ENCODE data around the gene ADAM12. TPM values are rescaled to one million over a fixed set of nuclear protein-coding genes. Genes with fewer than 3 reads are reported as not detected.

The ADAM12 gene
- total RNA-seq, 1 donor from 2014 or later, result 8.0 TPM

DNA sequence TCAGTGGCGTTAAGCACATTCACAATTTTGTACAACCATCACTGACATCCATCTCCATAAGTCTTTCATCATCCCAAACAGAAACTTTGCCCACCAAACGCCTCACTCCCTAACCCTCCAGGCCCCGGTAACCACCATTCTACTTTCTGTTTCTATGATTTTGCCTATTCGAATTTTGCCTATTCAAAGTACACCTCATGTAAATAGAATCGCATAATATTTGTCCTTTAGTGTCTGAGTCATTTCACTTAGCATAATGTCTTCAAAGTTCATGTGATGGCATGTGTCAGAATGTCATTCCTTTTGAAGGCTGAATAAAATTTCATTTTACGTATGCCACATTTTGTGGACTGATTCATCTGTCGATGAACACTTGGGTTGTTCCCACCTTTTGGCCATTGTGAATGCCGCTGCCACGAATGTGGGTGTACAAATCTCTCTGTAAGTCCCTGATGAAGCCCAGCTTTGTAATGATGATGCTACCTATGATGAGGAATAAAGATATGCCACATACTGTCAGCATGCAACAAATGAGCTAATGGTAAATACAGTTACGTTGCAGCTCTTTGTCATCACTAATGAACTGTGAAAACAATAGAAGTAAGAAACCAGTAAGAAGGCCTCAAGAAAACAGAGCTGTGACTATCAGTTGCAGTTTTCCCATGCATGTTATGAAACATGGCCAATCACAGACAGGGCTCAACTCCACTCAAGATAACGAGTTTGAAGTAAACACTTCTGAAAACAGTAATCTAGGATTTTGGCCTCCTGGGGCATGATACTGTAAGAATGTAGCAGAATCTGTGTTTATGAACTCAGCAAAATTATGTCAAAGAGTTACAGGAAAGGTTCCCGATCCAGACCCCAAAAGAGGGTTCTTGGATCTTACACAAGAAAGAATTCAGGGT, 120.0 kb downstream of the ADAM12 start:
- Histone ChIP-seq H3F3A (ENCODE audit: low read depth) (no peaks in the 10 kb centered on the region), H3K27ac (no peak overlapping the region), H3K9me3 (ENCODE audit: low read depth) (no peaks in the 10 kb centered on the region), H3K4me3 (no peak overlapping the region), H3K4me1 (no peaks in the 10 kb centered on the region), H4K20me1 (ENCODE audit: low read depth) (no peaks in the 10 kb centered on the region), H3K27me3 (no peaks in the 10 kb centered on the region), H3K9ac (no peak overlapping the region), H3K79me2 (ENCODE audit: low read depth) (no peaks in the 10 kb centered on the region), H3K36me3 (no peaks in the 10 kb centered on the region), H2AFZ (replicated peaks) (no peak overlapping the region), H3K4me2 (no peak overlapping the region)
- no peak overlapping the region for H3K4me3 Mint-ChIP-seq
- no peak overlapping the region for H3K27ac Mint-ChIP-seq
- H3K36me3 Mint-ChIP-seq, result peaks cover 4% of the 10 kb centered on the region
- H3K4me1 Mint-ChIP-seq, result no peaks in the 10 kb centered on the region
- no peak for DNase-seq (ENCODE audit: low spot score)
- TF ChIP-seq EZH2phosphoT487 (IDR thresholded peaks at IDR 0.05), result no peak
- H3K9me3 Mint-ChIP-seq, result peaks cover 24% of the 10 kb centered on the region
- peaks cover 8% of the 10 kb centered on the region for H3K27me3 Mint-ChIP-seq (ENCODE audit: insufficient read depth, low read depth)

DNA sequence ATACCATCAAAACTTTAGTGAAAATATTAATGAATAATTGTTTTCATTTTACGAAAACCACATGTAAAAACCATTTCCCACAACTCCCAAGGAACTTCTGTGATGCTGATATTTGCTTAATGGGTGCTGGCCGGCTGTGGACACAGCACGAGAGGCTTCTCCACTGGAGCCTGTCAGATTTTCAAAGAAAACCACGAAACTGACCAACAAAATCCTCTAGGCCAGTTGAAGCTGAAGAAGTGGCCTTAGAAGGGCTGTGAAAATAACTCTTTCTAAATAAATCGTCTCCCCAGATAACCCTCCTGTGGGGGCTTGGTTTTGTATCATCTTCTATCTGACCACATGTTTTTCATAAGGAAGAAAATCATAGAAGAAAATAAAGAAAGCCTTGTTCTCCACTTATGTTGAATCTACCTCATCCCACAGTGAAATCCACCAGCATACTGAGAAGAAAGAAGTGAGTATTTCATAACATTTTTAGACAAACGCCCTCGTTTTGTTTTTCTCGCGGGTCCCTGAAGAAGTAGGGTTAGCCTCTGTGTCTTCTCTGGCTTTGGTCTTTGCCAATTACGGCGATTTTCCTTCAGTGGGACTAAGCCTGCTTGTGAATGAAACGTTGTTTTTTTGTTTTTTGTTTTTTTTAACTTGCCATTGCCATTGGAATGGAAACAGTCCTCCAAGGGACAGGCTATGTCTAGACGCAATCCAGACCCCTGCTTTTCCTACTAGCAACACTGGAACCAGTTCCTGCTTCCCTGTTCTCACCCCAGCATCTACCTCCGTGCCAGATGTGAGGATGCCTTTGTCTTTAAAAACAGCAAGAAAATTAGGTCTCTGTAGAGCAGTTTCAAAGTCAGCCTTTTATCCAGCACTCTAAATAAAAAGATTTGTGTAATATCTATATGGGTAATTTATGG, 123.9 kb downstream of the ADAM12 start:
- no peaks in the 10 kb centered on the region for H3K36me3 ChIP-seq
- H3K79me2 ChIP-seq (ENCODE audit: low read depth), result no peaks in the 10 kb centered on the region
- no peak overlapping the region for H3K27ac ChIP-seq
- H3K4me1 ChIP-seq, result peaks cover 11% of the 10 kb centered on the region
- Mint-ChIP-seq H3K4me1 (no peaks in the 10 kb centered on the region), H3K9me3 (peaks cover 24% of the 10 kb centered on the region), H3K4me3 (no peak overlapping the region), H3K27ac (no peak overlapping the region), H3K27me3 (ENCODE audit: insufficient read depth, low read depth) (peaks cover 3% of the 10 kb centered on the region), H3K36me3 (peaks cover 4% of the 10 kb centered on the region)
- no peak overlapping the region for H2AFZ ChIP-seq (replicated peaks)
- no peak overlapping the region for H3K4me3 ChIP-seq
- H3K4me2 ChIP-seq, result no peak overlapping the region
- H3K9ac ChIP-seq, result no peak overlapping the region
- H3K9me3 ChIP-seq (ENCODE audit: low read depth), result no peaks in the 10 kb centered on the region
- no peaks in the 10 kb centered on the region for H3F3A ChIP-seq (ENCODE audit: low read depth)
- H4K20me1 ChIP-seq (ENCODE audit: low read depth), result no peaks in the 10 kb centered on the region
- DNase-seq (ENCODE audit: low spot score), result no peak
- TF ChIP-seq EZH2phosphoT487 (IDR thresholded peaks at IDR 0.05) (no peak), EZH2 (IDR thresholded peaks at IDR 0.05) (no peak)
- TF ChIP-seq, protein P1, sequence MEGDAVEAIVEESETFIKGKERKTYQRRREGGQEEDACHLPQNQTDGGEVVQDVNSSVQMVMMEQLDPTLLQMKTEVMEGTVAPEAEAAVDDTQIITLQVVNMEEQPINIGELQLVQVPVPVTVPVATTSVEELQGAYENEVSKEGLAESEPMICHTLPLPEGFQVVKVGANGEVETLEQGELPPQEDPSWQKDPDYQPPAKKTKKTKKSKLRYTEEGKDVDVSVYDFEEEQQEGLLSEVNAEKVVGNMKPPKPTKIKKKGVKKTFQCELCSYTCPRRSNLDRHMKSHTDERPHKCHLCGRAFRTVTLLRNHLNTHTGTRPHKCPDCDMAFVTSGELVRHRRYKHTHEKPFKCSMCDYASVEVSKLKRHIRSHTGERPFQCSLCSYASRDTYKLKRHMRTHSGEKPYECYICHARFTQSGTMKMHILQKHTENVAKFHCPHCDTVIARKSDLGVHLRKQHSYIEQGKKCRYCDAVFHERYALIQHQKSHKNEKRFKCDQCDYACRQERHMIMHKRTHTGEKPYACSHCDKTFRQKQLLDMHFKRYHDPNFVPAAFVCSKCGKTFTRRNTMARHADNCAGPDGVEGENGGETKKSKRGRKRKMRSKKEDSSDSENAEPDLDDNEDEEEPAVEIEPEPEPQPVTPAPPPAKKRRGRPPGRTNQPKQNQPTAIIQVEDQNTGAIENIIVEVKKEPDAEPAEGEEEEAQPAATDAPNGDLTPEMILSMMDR (IDR thresholded peaks at IDR 0.05), result no peak
- H3K27me3 ChIP-seq, result no peaks in the 10 kb centered on the region

GRCh38 chr10:126263006-126263676, 125.1 kb downstream of the ADAM12 start:
- H3K27me3 Mint-ChIP-seq (ENCODE audit: insufficient read depth, low read depth), result peaks cover 3% of the 10 kb centered on the region
- TF ChIP-seq EZH2 (IDR thresholded peaks at IDR 0.05) (no peak), EZH2phosphoT487 (IDR thresholded peaks at IDR 0.05) (no peak)
- TF ChIP-seq, protein P1 (IDR thresholded peaks at IDR 0.05), result no peak
- H3K36me3 Mint-ChIP-seq, result peaks cover 4% of the 10 kb centered on the region
- no peak for DNase-seq (ENCODE audit: low spot score)
- Histone ChIP-seq H4K20me1 (ENCODE audit: low read depth) (no peaks in the 10 kb centered on the region), H3K36me3 (no peaks in the 10 kb centered on the region), H2AFZ (replicated peaks) (peak overlapping the region; percentile 73), H3F3A (ENCODE audit: low read depth) (no peaks in the 10 kb centered on the region), H3K4me3 (no peak overlapping the region), H3K27me3 (no peaks in the 10 kb centered on the region), H3K27ac (no peak overlapping the region), H3K4me1 (peaks cover 11% of the 10 kb centered on the region), H3K9me3 (ENCODE audit: low read depth) (no peaks in the 10 kb centered on the region), H3K79me2 (ENCODE audit: low read depth) (no peaks in the 10 kb centered on the region), H3K9ac (no peak overlapping the region), H3K4me2 (no peak overlapping the region)
- H3K4me3 Mint-ChIP-seq, result no peak overlapping the region
- no peak overlapping the region for H3K27ac Mint-ChIP-seq
- H3K9me3 Mint-ChIP-seq, result peaks cover 24% of the 10 kb centered on the region
- H3K4me1 Mint-ChIP-seq, result no peaks in the 10 kb centered on the region
